Measurements from ENCODE around the gene LPIN2. TPM values are rescaled to one million over a fixed set of nuclear protein-coding genes. Genes with fewer than 3 reads are reported as not detected.

LPIN2 gene
- total RNA-seq, 1 donor from 2014 or later: 16.5 TPM

DNA sequence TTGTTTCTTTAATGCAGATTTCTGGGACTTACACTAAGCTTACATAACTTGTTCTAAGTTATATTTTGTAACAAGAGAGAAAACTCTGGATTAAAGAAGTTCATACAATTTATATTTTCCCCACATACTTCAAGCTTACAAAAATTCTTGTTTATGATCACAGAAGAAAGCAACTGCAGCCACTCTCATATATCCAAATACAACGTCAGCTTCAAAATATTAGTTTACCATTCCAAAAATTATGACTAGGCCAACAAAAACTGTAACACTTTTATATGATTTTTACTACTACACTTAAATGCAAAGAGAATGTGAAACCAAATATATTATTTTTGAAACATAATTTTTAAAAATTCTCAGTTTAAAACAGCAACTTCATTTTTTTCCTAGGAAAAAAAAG, 30.9 kb downstream of the LPIN2 start:
- FAIRE-seq (no peak), DNase-seq (ENCODE audit: low read depth) (no peak)
- peak overlapping the region; percentile 72 for H3K27ac ChIP-seq (ENCODE audit: low read depth, low read length)
- no peak overlapping the region for H3K4me2 ChIP-seq (ENCODE audit: low read length)
- H3K4me1 ChIP-seq (ENCODE audit: insufficient read depth, low read length): peaks cover 34% of the 10 kb centered on the region
- peak overlapping the region; percentile 23 for H3K4me3 Mint-ChIP-seq (ENCODE audit: unreplicated experiment)
- H3K79me2 ChIP-seq (ENCODE audit: insufficient read depth, low read length): peaks cover 64% of the 10 kb centered on the region
- no peaks in the 10 kb centered on the region for H3K9me3 Mint-ChIP-seq (ENCODE audit: unreplicated experiment)
- no peaks in the 10 kb centered on the region for H3K36me3 ChIP-seq (ENCODE audit: insufficient read depth, low read length)
- peaks cover 55% of the 10 kb centered on the region for H3K4me1 Mint-ChIP-seq (ENCODE audit: low read depth, unreplicated experiment)
- H3K4me3 ChIP-seq (ENCODE audit: insufficient read depth, low read depth, low read length): no peak overlapping the region
- peak overlapping the region; percentile 84 for H3K27ac Mint-ChIP-seq (ENCODE audit: unreplicated experiment)
- H3K9ac ChIP-seq (ENCODE audit: low read length): no peak overlapping the region
- no peaks in the 10 kb centered on the region for H3K27me3 ChIP-seq (ENCODE audit: insufficient read depth, low read length)
- TF ChIP-seq, protein P1, sequence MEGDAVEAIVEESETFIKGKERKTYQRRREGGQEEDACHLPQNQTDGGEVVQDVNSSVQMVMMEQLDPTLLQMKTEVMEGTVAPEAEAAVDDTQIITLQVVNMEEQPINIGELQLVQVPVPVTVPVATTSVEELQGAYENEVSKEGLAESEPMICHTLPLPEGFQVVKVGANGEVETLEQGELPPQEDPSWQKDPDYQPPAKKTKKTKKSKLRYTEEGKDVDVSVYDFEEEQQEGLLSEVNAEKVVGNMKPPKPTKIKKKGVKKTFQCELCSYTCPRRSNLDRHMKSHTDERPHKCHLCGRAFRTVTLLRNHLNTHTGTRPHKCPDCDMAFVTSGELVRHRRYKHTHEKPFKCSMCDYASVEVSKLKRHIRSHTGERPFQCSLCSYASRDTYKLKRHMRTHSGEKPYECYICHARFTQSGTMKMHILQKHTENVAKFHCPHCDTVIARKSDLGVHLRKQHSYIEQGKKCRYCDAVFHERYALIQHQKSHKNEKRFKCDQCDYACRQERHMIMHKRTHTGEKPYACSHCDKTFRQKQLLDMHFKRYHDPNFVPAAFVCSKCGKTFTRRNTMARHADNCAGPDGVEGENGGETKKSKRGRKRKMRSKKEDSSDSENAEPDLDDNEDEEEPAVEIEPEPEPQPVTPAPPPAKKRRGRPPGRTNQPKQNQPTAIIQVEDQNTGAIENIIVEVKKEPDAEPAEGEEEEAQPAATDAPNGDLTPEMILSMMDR (IDR thresholded peaks at IDR 0.05; ENCODE audit: insufficient read depth, low read depth, low read length): no peak
- peaks cover 5% of the 10 kb centered on the region for H4K20me1 ChIP-seq (ENCODE audit: insufficient read depth, low read length)
- no peaks in the 10 kb centered on the region for H3K27me3 Mint-ChIP-seq (ENCODE audit: low read depth, unreplicated experiment)
- H3K9me3 ChIP-seq (ENCODE audit: insufficient read depth, low read depth, low read length): no peaks in the 10 kb centered on the region
- H2AFZ ChIP-seq (ENCODE audit: low read depth, low read length): no peak overlapping the region
- H3K36me3 Mint-ChIP-seq (ENCODE audit: low read depth, unreplicated experiment): no peaks in the 10 kb centered on the region

DNA sequence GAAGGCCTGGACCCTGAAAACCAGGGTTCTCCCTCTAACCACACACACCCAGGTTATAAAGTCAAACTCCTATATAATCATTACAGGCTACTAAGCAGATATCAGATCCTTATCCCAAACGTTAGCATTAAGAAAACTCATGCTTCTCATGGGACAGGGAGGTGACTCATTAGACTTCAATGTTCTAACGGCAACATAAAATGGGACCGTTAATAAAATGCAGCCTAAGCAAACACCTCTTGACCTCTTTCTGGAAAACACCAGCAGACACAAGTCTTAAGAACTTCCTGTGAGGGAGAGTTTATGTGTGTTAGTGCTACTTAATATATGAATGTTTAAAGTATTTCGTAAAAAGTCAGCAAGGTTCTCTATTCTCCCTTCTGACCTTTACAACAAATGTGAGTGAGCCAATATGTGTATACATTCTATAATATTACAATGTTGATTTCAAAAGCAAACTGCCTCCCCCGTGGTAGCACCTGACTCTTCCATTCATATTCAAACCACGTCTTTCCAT, 31.7 kb downstream of the LPIN2 start:
- Histone ChIP-seq H3K4me2 (ENCODE audit: low read length) (peak overlapping the region; percentile 65), H3K4me1 (ENCODE audit: insufficient read depth, low read length) (peaks cover 34% of the 10 kb centered on the region), H3K36me3 (ENCODE audit: insufficient read depth, low read length) (no peaks in the 10 kb centered on the region), H3K9me3 (ENCODE audit: insufficient read depth, low read depth, low read length) (no peaks in the 10 kb centered on the region), H3K9ac (ENCODE audit: low read length) (peak overlapping the region; percentile 34), H4K20me1 (ENCODE audit: insufficient read depth, low read length) (peaks cover 5% of the 10 kb centered on the region), H3K4me3 (ENCODE audit: insufficient read depth, low read depth, low read length) (peak overlapping the region; percentile 34), H3K79me2 (ENCODE audit: insufficient read depth, low read length) (peaks cover 64% of the 10 kb centered on the region), H3K27me3 (ENCODE audit: insufficient read depth, low read length) (no peaks in the 10 kb centered on the region), H3K27ac (ENCODE audit: low read depth, low read length) (peak overlapping the region; percentile 72), H2AFZ (ENCODE audit: low read depth, low read length) (peak overlapping the region; percentile 29)
- H3K27me3 Mint-ChIP-seq (ENCODE audit: low read depth, unreplicated experiment): no peaks in the 10 kb centered on the region
- DNase-seq (ENCODE audit: low read depth): peak; percentile 87
- H3K9me3 Mint-ChIP-seq (ENCODE audit: unreplicated experiment): no peaks in the 10 kb centered on the region
- H3K27ac Mint-ChIP-seq (ENCODE audit: unreplicated experiment): peak overlapping the region; percentile 84
- no peak overlapping the region for H3K4me3 Mint-ChIP-seq (ENCODE audit: unreplicated experiment)
- no peaks in the 10 kb centered on the region for H3K36me3 Mint-ChIP-seq (ENCODE audit: low read depth, unreplicated experiment)
- TF ChIP-seq, protein P1 (IDR thresholded peaks at IDR 0.05; ENCODE audit: insufficient read depth, low read depth, low read length): no peak
- no peak for TF ChIP-seq EZH2 (IDR thresholded peaks at IDR 0.05; ENCODE audit: insufficient read depth, low read length)
- FAIRE-seq: peak; percentile 52
- peaks cover 58% of the 10 kb centered on the region for H3K4me1 Mint-ChIP-seq (ENCODE audit: low read depth, unreplicated experiment)
